NCI-H2196 (cell line): ENCODE measurements around the gene C12orf60.
A peak's percentile ranks its signal among the peaks of the same experiment; 100 is the strongest.

Source experiments
- DNase-seq: peaks from one replicate; lab custom pipeline; 2025; ENCODE audit not compliant: unreplicated experiment; lab: John Stamatoyannopoulos, UW

C12orf60 gene

GRCh38 chr12:14833952-14834351, 30.5 kb downstream of the C12orf60 start:
- DNase-seq = no peak

DNA sequence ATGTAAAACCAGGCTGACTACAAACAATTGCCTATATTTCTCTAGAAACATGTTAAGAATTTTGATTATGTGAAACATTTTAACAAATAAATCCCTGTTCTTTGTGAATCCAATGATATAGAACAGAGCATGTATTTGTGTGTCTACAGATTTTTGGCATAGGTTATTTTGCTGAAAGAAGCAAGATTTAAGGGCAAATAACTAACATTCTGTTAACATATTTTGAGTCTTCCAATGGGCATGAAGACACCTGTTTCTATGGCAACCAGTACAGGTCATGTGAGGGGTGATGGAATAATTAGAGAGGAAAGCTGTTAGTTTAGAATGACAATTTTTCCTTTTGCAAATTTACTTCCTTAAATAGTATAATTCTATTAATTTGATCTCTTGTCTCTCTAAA, 31.0 kb downstream of the C12orf60 start:
- no peak for DNase-seq

GRCh38 chr12:14836336-14837210, 33.1 kb downstream of the C12orf60 start:
- DNase-seq = no peak

GRCh38 chr12:14839262-14839661, 35.8 kb downstream of the C12orf60 start:
- no peak for DNase-seq

GRCh38 chr12:14840616-14841015, 37.1 kb downstream of the C12orf60 start:
- no peak for DNase-seq

GRCh38 chr12:14841761-14842160, 38.3 kb downstream of the C12orf60 start:
- DNase-seq = no peak

DNA sequence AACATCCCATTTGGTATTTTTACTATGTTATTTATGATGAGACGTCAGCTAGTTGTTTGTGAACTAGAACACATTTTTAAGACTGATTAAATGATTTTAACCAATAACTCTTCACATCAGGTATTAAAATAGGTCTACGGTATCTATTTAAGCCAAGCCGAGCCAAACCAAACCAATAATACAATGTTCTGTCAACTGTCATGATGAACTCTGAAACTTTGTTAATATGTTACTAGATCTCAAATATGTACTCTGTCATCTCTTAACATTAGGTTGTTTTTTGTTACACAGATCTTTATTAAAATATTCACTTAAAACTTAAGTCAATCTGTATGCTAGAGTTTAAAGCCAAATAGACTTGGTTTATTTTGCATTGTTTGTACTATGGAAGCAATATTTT, 38.8 kb downstream of the C12orf60 start:
- no peak for DNase-seq

- DNase-seq = no peak
Measured at GRCh38 chr12:14843425-14843887, 40.0 kb downstream of the C12orf60 start, which contains the start of gene ART4. TSS of gene ART4 (minus strand) at chr12:14843526. CDS start at chr12:14843113, 413 bp downstream.

DNA sequence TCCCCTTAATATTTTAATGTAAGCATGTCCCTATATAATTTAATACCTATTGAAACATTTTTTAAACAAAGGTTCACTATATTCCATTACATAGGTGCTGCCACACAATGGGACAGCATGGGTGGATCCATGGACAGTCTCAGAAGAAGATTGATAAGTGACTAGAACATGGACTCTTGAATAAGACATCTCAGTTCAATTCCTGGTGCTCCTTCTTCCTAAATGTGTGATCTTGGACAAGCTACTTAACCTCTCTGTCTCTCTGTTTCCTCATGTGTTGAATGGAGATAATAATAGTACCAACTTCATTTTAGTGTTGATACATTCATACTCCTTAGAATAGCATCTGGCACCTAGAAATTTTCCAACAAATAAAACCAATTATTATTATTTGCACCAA, 40.9 kb downstream of the C12orf60 start:
- DNase-seq = no peak

- peak; percentile 1 for DNase-seq
Measured at GRCh38 chr12:14845350-14845750, 41.9 kb downstream of the C12orf60 start.

- DNase-seq = no peak
Measured at GRCh38 chr12:14846042-14846587, 42.6 kb downstream of the C12orf60 start.

DNA sequence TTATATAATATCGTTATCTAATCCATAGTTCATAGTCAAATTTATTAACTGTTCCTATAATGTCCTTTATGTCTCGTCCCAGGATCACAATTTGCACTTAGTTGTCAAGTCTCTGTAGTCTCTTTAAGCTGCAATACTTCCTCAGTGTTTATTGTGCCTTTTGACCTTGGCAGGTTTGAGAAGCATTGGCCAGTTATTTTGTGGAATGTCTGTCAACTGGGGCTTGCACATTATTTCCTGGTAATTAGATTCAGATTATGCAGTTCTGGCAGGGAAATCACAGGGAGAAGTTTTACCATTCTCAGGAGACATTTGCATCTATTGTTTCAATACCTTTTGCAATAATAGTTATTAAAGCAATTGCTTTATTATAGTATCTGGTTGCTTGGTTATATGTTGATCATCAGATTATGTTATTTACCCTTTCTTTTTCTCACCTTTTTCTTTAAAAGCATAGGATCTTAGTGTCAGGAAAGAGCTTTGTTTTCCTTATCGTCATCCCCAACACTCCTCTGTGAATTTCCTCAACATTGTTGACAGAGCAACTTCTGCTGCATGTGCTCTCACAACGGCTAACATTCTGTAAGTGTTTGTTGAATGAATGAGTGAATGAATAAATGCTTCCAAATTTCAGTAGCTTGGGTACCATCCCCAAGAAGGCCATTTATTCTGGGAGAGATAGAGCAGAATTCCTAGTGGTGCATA, 43.6 kb downstream of the C12orf60 start:
- DNase-seq = no peak

DNA sequence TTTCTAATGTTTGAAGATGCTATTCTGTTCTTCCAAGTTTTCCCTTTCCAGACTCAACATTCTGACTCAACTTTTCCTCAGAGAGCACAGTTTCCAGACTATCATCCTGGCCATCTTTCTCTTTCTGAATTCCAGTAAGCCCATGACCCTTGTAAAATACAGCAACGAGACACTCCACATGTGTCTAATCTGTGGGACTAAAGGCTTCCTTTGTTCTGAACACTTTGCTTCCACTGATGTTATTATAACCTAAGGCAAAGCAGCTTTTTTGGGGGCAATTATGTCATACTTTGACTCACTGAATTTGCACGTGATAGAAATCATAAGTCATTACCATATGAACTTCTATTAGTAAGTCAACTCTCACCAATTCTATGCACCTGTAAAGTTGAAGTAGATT, 46.2 kb downstream of the C12orf60 start:
- DNase-seq = no peak

GRCh38 chr12:14850929-14851663, 47.6 kb downstream of the C12orf60 start:
- DNase-seq = no peak

- DNase-seq = no peak
Measured at GRCh38 chr12:14852880-14853279, 49.4 kb downstream of the C12orf60 start.

DNA sequence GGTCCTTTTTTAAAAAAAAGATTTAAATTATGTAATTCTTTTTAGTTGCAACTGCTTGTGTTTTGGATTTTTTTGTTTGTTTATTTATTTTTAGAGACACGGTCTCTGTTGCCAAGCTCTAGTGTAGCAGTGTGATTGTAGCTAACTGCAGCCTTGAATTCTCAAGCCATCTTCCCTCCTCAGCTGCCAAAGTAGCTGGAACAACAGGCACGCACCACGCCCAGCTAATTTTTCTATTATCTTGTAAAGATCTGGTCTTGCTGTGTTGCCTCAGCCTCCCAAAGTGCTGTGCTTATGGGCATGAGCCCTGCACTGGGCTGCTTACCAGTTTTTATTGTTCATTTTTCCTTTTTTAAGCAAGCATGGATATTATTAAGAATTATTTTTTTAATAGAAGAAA, 50.5 kb downstream of the C12orf60 start:
- DNase-seq = no peak

- no peak for DNase-seq
Measured at GRCh38 chr12:14854586-14855183, 51.2 kb downstream of the C12orf60 start.

- DNase-seq = no peak
Measured at GRCh38 chr12:14858513-14858912, 55.0 kb downstream of the C12orf60 start.

DNA sequence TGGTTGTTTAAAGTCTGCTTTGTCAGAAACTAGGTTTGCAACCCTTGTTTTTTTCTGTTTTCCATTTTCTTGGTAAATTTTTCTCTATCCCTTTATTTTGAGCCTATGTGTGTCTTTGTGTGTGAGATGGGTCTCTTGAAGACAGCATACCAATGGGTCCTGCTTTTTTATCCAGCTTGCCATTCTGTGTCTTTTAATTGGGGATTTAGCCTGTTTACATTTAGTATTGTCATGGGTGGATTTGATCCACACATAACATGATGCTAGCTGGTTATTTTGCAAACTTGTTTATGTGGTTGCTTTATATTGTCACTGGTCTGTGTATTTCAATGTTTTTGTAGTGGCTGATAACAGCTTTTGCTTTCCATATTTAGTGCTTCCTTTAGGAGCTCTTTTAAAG, 57.0 kb downstream of the C12orf60 start:
- DNase-seq = no peak

DNA sequence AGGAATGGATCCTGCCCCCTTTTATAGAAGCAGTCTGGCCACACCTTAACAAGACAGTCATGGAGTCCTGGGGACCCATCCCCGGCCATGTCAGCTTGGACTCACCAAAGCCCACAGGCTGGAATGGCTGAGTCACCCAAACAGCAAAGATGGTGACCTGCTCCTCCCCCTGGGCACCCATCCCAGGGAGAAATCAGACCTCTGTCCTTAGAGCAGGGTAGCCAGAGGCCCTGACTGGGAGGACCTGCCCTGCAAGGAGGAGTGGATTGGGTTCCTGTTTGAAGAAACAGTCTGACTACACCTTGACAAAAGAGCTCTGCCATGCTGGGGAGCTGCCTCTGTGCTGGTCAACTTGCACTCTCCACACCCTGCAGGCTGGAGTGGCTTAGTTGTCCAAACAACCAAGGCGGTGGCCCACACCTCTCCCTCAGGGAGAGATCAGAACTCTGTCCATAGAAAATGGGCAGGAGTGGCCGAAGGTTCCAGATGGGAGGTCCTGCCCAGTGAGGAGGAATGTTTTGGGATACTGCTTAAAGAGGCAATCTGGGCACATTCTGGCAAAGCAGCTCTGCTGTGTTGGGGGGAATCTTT, 65.5 kb downstream of the C12orf60 start:
- no peak for DNase-seq
